Jurkat, Clone E6-1 (cell line): ENCODE results near the gene UBE2Q1.
A peak's percentile ranks its signal among the peaks of the same experiment; 100 is the strongest.
"Not testable (repeated sequence)": the region's sequence is repeated elsewhere in the genome, so short reads cannot be mapped to it uniquely, and the experiment has no call there.

Experiments
- DNase-seq: peaks from one replicate; pipeline ENCODE4 v3.0.0-alpha.2; 2011; ENCODE audit warnings: low read depth, low spot score
- H3K4me3 ChIP-seq: 2 replicates; pipeline ENCODE4 v1.5.1; 2011; ENCODE audit warnings: mild to moderate bottlenecking, low read length, control low read depth, moderate library complexity

UBE2Q1 gene

DNA sequence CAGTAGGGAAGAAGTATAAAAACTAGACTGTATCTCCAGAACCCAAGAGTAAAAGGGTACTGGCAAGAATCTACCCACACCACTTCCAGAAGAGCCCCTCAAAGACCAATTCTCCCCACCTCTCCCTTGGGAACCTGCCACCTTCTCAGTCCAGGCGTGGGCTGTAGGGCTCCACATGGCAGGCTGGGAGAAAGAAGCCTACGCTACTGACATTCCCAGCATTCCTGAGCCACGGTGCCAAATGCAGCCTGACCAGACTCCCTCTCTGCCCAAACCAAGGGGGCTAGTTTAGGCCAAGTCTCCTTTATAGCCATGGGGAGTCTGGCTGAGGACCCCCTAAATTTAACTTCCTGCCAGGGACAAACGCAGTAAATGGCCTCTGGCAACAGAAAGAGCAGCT is 2.0 kb downstream of the UBE2Q1 start:
- H3K4me3 ChIP-seq, result no peak overlapping the region
- DNase-seq, result no peak

DNA sequence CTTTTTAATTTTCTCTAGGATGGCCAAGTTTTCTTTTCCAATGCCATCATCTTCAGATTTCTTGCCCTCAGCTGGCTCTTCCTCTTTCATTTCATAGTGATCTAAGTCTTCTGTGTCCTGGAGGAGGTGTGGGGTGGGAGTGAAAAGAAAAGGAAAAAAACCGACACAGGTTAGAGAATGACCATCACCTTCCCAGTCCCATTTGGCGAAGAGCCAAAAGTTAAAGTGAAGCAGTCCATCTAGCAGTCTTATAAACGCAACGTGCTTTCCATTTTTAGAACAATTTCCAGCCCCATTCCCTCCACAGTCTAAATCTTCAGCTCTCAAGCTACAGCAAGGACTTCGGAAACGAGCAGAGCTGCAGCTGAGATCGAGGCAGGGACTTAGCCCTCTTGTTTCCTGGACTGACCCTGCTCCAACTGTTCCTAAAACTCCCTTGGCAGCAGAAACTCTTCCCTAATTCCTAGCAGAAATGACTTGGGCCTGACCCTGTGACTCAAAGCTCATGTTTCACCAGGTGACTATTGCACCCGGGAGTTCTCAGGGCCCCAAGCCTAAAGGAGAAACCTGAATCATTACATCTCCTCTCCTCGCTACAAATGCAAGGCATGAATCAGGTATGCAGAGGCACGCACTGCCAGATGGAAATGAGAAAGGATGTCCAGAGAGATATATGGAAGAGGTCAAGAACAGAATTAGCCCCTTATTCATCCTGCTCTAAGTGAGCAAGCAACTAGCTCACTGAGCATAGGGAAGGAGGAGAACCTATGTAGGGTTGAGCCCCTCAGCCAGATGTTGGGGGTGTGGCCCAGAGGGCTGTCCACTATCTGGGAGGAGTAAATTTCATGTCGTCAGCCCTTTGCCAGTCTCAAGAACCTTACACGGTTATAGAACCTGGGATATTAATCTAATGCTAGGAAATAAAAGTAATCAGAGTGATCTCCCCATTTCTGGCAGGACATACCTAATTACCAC is 5.1 kb downstream of the UBE2Q1 start:
- no peak for DNase-seq
- H3K4me3 ChIP-seq, result no peak overlapping the region

DNA sequence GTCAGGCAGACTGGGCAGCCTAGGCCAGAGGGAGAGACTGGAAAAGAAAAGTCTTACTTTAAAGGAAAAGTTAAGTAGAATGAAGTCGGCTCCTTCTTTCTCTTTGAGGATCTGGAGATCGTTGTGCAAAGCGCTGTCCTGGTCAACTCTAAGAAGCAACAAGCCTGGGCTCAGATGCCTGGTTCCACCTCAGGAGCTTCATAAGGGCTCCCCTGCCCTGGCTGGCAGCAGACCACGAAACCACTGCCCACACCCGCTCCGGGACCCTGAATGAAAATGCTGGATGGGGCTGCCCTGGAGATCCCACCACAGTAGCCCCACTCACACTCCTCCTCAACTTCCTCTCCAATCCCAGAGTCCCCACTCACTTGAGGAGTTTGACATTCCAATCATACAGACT is 6.4 kb downstream of the UBE2Q1 start:
- H3K4me3 ChIP-seq, result no peak overlapping the region

DNA sequence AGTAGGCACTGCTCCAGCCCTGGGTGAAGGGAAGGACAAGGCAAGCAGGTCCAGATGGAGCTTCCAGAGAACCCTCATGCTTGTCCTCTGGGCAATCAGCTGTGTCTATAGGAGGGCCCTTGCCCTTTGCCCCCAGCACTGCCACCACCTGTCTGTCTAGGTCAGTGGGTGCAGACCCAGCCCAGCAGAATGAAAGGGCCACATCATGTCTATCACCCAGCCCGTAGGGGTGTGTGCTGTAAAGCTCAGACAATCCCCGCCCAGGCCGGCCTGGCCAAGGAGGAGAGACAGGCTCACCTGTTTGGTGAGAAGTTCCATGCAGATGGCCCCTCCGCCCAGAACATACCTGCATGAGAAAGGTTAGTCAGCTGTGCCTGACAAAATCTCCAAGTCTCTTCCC is 7.0 kb downstream of the UBE2Q1 start:
- no peak for DNase-seq
- H3K4me3 ChIP-seq, result no peak overlapping the region

More for the DNA sequence above, 6.4 kb downstream of the UBE2Q1 start:
- DNase-seq, result no peak

DNA sequence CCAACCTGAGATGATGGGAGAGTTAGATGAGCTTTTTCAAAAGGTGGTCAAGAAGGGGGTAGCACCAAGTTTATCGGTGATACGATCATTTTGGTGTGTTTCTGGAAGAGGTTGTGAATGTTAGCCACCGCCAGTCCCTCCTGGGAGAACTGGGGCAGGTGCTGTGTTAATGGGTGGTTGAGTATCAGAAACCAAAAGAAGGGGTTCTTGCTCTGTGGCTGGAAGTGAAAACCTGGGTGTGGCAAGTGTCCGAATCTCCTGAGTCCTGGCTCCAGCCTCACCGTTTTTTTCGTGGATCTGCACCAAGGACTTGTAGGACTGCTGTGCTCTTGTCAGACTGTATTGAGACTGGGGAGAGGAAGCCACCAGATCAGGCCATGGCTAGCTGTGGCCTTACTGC is 7.8 kb downstream of the UBE2Q1 start:
- DNase-seq, result no peak
- H3K4me3 ChIP-seq, result no peak overlapping the region

DNA sequence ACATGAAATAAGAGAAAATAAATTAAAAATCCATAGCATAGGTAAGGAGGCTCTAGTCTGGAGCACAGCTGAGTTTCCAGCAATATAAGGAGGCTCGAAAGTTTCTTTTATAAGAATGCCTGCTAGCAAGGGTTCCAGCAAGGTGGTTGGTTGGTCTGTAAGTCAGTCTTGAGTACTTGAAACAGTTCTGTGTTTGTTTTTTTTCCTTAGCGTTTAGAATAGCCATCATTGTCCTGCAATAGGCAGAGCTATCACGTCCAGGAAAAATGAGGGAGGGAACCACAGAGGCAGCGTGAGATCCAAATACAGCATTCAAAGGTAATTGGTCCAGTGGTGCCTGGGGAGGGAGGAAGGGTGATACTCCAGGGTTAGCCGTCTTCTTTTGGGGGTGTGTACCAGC is 8.4 kb downstream of the UBE2Q1 start:
- no peak for DNase-seq
- H3K4me3 ChIP-seq, result no peak overlapping the region

DNA sequence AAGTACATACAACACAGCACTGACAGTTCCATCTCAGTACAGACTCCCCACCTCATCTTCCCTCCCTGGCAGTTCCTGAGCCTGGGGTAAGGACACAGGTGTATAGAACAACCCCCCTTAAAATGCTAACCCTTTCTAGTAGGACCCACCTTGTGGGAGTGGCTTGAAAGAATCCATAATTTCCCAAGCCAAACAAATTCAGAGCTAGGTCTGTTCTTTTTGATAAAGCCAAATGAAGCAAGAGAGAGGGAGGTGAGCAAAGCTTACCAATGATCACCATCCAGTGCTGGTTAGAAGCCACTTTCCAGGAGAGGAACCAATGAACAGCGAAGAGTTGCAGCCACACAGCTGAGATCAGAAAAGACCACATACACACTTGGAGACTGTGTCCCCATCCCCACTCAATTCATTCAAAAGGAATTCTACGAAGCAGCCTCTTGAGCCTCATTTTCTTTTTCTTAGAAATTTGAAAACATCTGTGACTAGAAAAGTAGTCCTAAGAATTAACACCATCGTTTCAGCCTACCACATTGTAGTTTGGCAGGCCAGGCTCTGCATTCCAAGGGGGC is 9.2 kb downstream of the UBE2Q1 start:
- no peak for DNase-seq
- no peak overlapping the region for H3K4me3 ChIP-seq

DNA sequence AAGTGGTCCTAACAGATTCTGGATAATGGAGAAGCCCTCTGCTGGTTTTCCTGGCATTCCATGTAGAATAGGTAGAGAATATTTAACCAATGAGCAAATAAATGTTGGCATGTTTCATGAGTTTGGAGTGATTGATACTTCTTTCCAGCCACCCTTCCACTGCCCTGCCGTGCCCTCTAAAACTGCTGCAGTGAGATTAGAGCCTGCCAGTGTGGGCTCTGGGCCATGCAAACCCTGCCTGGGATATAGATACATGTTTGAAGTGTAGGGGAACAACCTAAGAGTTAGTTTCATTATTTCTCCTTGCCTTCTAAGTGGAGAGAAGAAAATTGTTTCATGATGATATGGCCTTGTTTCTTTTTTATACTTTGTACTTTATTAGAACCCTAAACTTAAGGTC is 10.4 kb downstream of the UBE2Q1 start:
- DNase-seq, result no peak
- no peak overlapping the region for H3K4me3 ChIP-seq

DNA sequence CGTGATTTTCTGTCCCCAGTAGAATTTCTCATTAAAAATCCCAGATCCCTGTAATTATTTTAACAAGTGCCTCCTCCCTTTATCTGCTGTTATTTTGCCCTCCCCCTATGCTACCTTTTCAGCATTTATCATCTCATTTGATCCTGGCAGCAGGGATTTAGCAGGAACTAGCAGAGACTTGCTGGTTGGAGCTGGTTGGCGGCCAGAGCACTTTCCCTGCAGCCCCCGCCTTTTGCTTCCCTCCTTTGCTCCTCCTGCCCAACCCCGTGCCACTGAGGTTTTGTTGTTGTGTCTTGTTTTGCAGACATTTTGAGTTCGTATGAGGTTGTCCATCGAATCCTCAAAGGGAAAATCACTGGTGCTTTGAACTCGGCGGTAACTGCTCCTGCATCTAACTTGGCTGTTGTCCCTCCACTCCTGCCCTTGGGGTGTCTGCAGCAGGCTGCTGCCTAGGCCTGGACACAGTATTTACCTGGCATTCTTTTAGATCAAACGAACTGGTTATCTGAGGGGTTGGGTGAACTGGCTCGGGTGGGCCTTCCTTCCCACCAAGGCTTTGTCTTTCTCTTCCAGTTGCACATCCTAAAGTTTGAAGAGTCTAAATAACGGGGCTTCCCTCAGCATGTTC is 11.2 kb downstream of the UBE2Q1 start:
- DNase-seq, result no peak

DNA sequence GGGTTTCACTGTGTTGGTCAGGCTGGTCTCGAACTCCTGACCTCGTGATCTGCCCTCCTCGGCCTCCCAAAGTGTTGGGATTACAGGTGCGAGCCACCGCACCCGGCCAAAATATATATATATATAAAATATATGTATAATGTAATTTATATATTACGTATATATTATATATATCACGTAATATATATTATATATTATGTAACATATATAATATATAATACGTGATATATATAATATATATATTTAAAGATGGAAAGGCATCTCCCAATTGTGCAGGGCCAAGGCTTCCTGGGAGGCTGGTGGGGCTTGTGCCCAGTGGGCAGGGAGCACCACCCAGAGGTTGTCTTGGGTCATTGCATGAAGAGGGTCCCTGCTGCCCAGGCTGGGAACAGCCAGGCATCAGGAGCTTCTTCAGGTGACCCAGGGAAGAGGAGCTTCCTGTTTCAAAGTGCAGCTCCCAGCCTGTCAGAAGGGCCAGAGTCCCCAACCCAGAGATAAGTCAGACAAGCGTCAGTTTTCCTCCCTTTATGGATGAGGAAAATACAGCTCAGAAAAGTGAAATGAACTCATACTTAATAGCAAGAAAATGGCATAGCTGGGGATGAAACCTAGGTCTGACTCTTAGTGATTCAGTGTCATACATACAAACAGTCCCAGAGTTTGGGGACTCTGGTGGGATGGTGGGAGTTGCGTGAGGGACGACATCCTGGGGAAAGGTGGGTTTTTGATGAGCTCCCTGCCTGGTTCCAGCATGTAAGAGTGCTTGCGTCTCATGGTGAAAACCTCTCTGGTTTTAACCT is 12.0 kb downstream of the UBE2Q1 start:
- DNase-seq, result peak; percentile 19
- H3K4me3 ChIP-seq, result no peak overlapping the region

More for the DNA sequence above, 11.2 kb downstream of the UBE2Q1 start:
- H3K4me3 ChIP-seq, result no peak overlapping the region

DNA sequence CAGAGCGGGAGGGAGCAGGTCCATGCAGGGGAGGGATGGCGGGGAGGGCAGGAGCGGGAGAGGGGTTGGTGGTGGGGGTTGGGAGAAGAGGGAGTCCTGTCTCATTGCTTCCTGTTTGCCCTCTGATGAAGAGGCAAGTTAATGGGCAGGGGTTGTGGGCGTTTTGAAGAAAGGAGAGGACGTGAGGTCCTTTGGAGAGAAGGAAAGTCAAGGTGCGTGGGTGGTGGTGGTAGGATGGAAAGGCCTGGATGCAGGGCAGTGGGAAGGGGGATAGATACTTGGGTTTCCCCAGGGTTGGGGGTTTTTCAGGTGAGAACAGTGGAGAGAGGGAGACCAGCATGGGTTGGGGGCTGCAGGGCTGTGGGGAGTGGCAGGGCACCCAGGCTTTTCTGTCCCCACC is 17.2 kb downstream of the UBE2Q1 start:
- H3K4me3 ChIP-seq, result no peak overlapping the region
- DNase-seq, result no peak

DNA sequence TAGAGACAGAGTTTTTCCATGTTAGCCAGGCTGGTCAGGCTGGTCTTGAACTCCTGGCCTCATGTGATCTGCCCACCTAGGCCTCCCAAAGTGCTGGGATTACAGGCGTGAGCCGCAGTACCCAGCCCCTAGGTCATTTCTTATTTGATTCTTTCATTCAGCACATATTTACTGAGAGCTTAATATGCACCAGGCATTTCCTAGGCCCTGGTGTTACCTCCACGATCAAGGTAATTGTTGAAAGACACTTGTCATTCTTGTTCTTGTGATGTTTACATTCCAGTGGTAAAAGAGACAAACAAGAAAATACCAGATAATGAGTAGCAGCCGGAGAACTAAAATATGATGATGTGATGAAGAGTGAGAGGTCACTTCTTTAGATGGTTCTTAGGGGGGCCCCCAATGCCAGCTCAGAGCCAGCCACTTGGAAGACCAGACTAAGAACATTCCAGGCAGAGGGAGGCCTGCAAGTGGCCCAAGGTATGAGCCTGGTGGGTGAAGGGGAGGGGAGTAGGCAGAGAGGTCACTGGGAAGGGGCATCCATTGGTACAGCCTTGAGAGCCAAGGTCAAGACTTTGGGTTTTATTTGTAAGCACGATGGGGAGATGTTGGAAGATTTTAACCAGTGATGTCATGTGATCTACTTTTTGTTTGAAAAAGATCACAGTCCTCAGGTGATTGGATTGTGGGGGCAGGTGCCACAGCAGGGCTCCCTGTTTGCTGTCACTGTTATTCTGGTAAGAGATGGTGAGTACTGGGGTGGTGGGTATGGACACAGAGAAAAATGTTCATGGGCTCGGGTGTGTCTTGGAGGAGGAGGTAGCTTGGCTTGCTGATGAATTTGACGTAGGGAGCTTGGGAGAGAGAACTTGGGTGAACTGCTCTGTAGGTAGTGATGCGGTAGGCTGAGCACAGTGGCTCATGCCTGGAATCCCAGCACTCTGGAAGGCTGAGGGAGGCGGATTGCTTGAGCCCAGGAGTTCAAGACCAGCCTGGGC is 18.7 kb downstream of the UBE2Q1 start:
- no peak overlapping the region for H3K4me3 ChIP-seq
- no peak for DNase-seq

DNA sequence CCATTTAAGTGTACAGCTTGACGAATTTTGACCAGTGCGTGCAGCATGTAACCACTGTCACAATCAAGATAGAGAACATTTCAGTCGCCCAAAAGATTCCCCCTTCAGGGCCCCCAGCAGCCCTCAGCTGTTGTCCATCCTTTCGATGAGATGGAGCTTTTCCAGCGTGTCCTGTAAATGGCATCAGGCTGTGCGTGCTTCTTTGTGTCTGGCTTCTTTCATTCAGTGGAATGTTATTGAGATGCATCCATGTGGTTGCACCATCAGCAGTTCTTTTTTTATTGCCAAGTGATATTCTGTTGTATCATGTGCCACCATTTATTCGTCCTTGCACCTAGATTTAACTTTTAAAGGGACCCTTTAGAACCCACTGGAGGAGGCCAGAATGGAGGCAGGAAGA is 21.9 kb downstream of the UBE2Q1 start:
- no peak overlapping the region for H3K4me3 ChIP-seq
- DNase-seq, result no peak

DNA sequence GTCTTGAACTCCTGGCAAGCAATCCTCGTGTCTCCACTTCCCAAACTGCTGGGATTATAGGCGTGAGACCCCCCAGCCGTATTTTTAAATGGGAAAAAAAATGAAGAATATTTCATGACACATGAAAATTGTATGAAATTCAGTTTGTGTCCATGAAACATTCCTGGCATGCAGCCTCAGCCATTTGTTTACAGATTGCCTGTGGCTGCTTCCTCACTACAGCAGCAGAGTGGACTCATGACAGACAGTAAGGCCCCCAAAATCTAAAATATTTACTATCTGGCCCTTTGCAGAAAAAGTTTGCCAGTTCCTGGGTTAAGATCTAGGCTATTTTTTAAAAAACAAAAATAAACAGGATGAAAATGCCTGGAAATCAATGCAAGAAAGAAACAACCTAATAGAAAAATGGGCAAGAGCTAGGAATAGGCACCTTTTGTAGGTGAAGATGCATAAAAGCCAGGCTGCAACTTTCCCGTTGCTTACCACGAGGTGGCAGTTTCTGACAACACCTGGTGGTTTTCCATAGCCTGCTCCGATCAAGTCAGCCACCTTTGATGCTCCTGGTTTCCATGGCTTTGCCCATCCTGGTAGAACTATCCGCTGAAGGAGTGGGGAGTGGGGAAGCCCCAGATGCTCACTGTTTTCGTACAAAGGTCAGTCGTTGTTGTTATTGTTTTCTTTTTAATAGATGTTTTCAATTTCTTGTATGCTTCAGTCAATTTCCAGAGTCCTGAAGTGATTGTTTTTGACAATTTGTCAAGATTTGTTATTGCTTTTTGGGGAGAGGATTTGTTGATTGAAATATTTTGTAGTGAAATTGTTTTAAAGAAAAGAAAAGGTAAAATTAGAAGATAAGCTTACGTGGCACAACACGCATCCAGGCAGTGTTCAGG is 24.3 kb downstream of the UBE2Q1 start:
- no peak overlapping the region for H3K4me3 ChIP-seq
- peak; percentile 51 for DNase-seq

DNA sequence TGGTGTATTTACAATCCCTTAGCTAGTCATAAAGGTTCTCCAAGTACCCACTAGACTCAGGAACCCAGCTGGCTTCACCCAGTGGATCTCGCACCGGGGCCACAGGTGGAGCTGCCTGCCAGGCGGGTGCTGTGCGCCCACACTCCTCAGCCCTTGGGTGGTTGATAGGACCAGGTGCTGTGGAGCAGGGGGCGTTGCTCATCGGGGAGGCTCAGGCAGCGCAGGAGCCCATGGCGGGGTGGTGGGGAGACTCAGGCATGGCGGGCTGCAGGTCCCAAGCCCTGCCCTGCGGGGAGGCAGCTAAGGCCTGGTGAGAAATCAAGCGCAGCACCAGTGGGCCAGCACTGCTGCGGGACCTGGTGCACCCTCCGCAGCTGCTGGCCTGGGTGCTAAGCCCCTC is 26.5 kb downstream of the UBE2Q1 start:
- not testable (repeated sequence) for H3K4me3 ChIP-seq, DNase-seq

DNA sequence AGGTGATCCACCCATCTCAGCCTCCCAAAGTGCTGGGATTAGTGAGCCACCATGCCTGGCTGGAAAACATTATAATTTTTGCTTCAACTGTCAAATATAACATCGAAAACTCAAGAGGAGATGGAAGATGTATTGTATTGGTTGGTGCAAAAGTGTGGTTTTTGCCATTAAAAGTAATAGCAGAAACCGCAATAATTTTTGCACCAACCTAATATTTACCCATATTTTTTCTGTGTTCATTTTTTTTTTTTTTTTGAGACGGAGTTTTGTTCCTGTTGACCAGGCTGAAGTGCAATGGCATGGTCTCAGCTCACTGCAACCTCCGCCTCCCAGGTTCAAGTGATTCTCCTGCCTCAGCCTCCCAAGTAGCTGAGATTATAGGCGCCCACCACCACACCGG is 29.2 kb downstream of the UBE2Q1 start:
- no peak overlapping the region for H3K4me3 ChIP-seq
- DNase-seq, result no peak

DNA sequence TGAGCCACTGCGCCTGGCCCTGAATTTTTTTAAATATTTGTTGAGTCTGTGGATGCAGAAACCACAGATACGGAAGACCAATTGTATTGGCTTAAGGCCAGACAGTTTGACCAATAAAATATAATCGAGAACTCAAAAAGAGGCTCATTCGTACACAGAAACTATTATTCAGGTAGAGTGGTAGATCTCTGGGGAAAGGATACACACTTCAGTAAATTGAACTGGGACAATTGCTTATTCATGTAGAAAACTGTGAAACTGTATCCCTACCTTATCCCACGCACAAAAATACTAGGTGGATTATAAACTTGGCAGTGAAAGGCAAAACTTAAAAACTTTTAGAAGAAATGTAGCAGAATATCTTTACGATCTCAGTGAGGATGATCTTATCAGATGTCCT is 31.3 kb downstream of the UBE2Q1 start:
- no peak for DNase-seq
- H3K4me3 ChIP-seq, result no peak overlapping the region
